Measurements from ENCODE around the gene ZNF343. TPM values are rescaled to one million over a fixed set of nuclear protein-coding genes. Genes with fewer than 3 reads are reported as not detected.

The ZNF343 gene
- total RNA-seq, 1 experiment from 2014 or later = 13.4 TPM

- in situ Hi-C loops (cut with HindIII; ENCODE audit: low pct_unique_long_range_greater_than_20kb, low sequenced_read_pairs) = no loop called here
- H3K27ac ChIP-seq (ENCODE audit: low read length) = no peak overlapping the region
- TF ChIP-seq POLR2AphosphoS5 (IDR thresholded peaks at IDR 0.05; ENCODE audit: low read depth, low read length) (no peak), CTCF (IDR thresholded peaks at IDR 0.05) (no peak), TCF7L2 (IDR thresholded peaks at IDR 0.05; ENCODE audit: low read depth, low read length) (no peak), SIN3A (IDR thresholded peaks at IDR 0.05; ENCODE audit: borderline replicate concordance, insufficient read depth, low read depth, low read length) (no peak)
- TF ChIP-seq, protein P1, sequence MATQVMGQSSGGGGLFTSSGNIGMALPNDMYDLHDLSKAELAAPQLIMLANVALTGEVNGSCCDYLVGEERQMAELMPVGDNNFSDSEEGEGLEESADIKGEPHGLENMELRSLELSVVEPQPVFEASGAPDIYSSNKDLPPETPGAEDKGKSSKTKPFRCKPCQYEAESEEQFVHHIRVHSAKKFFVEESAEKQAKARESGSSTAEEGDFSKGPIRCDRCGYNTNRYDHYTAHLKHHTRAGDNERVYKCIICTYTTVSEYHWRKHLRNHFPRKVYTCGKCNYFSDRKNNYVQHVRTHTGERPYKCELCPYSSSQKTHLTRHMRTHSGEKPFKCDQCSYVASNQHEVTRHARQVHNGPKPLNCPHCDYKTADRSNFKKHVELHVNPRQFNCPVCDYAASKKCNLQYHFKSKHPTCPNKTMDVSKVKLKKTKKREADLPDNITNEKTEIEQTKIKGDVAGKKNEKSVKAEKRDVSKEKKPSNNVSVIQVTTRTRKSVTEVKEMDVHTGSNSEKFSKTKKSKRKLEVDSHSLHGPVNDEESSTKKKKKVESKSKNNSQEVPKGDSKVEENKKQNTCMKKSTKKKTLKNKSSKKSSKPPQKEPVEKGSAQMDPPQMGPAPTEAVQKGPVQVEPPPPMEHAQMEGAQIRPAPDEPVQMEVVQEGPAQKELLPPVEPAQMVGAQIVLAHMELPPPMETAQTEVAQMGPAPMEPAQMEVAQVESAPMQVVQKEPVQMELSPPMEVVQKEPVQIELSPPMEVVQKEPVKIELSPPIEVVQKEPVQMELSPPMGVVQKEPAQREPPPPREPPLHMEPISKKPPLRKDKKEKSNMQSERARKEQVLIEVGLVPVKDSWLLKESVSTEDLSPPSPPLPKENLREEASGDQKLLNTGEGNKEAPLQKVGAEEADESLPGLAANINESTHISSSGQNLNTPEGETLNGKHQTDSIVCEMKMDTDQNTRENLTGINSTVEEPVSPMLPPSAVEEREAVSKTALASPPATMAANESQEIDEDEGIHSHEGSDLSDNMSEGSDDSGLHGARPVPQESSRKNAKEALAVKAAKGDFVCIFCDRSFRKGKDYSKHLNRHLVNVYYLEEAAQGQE (IDR thresholded peaks at IDR 0.05; ENCODE audit: insufficient read depth in 1 of 2, low read depth in 2 of 2, low read length in 1 of 2) = no peak
- ChIA-PET POLR2A (no interaction called here), CTCF (no interaction called here)
- no peaks in the 10 kb centered on the region for H3K27me3 ChIP-seq (ENCODE audit: control insufficient read depth, insufficient read depth, low read length)
- H3K9me3 ChIP-seq (ENCODE audit: control insufficient read depth, insufficient read depth, low read depth, low read length) = no peaks in the 10 kb centered on the region
- BruUV-seq (replicated peaks) = no TSS peak
- ATAC-seq = no peak
- DNase-seq (ENCODE audit: low read depth, low spot score) = no peak
- H3K4me1 ChIP-seq (ENCODE audit: control insufficient read depth, insufficient read depth, low read length) = no peaks in the 10 kb centered on the region
- intact Hi-C loops (cut with micrococcal nuclease; ENCODE audit: unreplicated experiment) = no loop called here
- no peak overlapping the region for H3K4me3 ChIP-seq (ENCODE audit: low read depth in 2 of 2, low read length in 2 of 2)
- H3K36me3 ChIP-seq (ENCODE audit: control insufficient read depth, insufficient read depth, low read length) = peaks cover 12% of the 10 kb centered on the region
Observed at GRCh38 chr20:2483504-2483903, 25.2 kb downstream of the ZNF343 start.

GRCh38 chr20:2480381-2480780, 28.3 kb downstream of the ZNF343 start:
- POLR2A ChIA-PET = no interaction called here
- intact Hi-C loops (cut with micrococcal nuclease; ENCODE audit: unreplicated experiment) (no loop called here), in situ Hi-C loops (cut with HindIII; ENCODE audit: low pct_unique_long_range_greater_than_20kb, low sequenced_read_pairs) (no loop called here)
- Histone ChIP-seq H3K4me1 (ENCODE audit: control insufficient read depth, insufficient read depth, low read length) (no peaks in the 10 kb centered on the region), H3K27me3 (ENCODE audit: control insufficient read depth, insufficient read depth, low read length) (no peaks in the 10 kb centered on the region), H3K36me3 (ENCODE audit: control insufficient read depth, insufficient read depth, low read length) (peaks cover 2% of the 10 kb centered on the region), H3K9me3 (ENCODE audit: control insufficient read depth, insufficient read depth, low read depth, low read length) (no peaks in the 10 kb centered on the region), H3K27ac (ENCODE audit: low read length) (no peak overlapping the region), H3K4me3 (ENCODE audit: low read depth in 2 of 2, low read length in 2 of 2) (no peak overlapping the region)
- DNase-seq (ENCODE audit: low read depth, low spot score) (no peak), ATAC-seq (no peak)
- CTCF ChIA-PET = no interaction called here
- no TSS peak for BruUV-seq (replicated peaks)
- no peak for TF ChIP-seq CTCF (IDR thresholded peaks at IDR 0.05)
- TF ChIP-seq, protein P1 (IDR thresholded peaks at IDR 0.05; ENCODE audit: insufficient read depth in 1 of 2, low read depth in 2 of 2, low read length in 1 of 2) = no peak
- TF ChIP-seq TCF7L2 (IDR thresholded peaks at IDR 0.05; ENCODE audit: low read depth, low read length) = no peak
- TF ChIP-seq POLR2AphosphoS5 (IDR thresholded peaks at IDR 0.05; ENCODE audit: low read depth, low read length) = no peak
- no peak for TF ChIP-seq SIN3A (IDR thresholded peaks at IDR 0.05; ENCODE audit: borderline replicate concordance, insufficient read depth, low read depth, low read length)
